HG03108 (cell line): ENCODE data around the gene ID2.

Experiments used
- ATAC-seq: cut with Tn5 transposase; IDR thresholded peaks from one replicate; pipeline ENCODE4 v1.9.1; 2021; ENCODE audit warnings: moderate library complexity; ENCODE audit not compliant: unreplicated experiment

Gene ID2

GRCh38 chr2:8667896-8668512 is 13.9 kb upstream of the ID2 start:
- ATAC-seq, result no peak

- ATAC-seq, result no peak
Measured at GRCh38 chr2:8669157-8669817, 12.6 kb upstream of the ID2 start.

- no peak for ATAC-seq
Measured at GRCh38 chr2:8670580-8670979, 11.3 kb upstream of the ID2 start.

GRCh38 chr2:8671176-8671575 is 10.7 kb upstream of the ID2 start:
- no peak for ATAC-seq

- no peak for ATAC-seq
Measured at GRCh38 chr2:8671802-8672201, 10.1 kb upstream of the ID2 start.

DNA sequence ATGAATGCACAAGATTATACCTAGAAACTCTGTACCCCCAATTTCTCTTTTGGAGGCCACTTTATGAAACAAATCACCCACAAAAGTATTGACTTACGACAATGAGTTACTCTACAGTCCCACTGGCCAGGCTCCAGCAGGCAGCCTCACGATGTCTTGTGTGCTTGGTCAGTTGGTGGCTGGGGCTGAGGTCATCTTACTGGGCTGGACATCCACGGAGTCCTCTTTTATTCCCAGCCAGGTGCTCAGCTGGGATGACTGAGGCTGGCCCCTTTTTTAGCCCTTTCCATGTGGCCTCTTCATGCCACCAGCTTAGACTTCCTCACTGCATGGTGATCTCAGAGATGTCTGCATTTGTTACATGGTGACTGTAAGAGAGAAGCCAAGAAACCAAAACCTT is 8.9 kb upstream of the ID2 start:
- ATAC-seq, result no peak

GRCh38 chr2:8673381-8673780 is 8.5 kb upstream of the ID2 start:
- no peak for ATAC-seq

- no peak for ATAC-seq
Measured at GRCh38 chr2:8674420-8675009, 7.3 kb upstream of the ID2 start.

DNA sequence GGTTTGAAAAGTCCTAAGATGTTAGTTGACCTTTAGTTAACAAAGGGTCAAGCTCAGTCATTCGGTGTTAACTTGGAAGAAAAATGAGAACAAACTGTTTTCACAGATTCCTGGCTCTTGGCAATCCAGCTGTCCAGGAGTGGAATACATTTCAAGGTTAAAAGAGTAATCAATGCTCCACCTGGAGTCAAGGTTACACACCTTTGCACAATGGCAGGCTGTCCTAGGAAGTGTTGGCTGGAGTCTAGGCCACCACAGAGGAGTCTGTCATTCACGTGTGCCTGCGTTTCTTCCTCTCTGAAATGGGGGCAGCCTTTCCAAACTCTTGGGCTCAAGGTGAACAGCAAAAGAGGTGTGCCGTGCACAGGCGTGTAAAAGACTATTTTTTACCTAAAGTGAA is 6.3 kb upstream of the ID2 start:
- no peak for ATAC-seq

- no peak for ATAC-seq
Measured at GRCh38 chr2:8676191-8676920, 5.5 kb upstream of the ID2 start.

- ATAC-seq, result no peak
Measured at GRCh38 chr2:8676921-8677645, 4.8 kb upstream of the ID2 start.

- no peak for ATAC-seq
Measured at GRCh38 chr2:8677646-8678592, 3.9 kb upstream of the ID2 start.

GRCh38 chr2:8678731-8679566 is 2.9 kb upstream of the ID2 start:
- ATAC-seq, result peak; percentile 54

GRCh38 chr2:8679567-8679826 is 2.4 kb upstream of the ID2 start:
- no peak for ATAC-seq

- ATAC-seq, result no peak
Measured at GRCh38 chr2:8679827-8680731, 1.8 kb upstream of the ID2 start.

DNA sequence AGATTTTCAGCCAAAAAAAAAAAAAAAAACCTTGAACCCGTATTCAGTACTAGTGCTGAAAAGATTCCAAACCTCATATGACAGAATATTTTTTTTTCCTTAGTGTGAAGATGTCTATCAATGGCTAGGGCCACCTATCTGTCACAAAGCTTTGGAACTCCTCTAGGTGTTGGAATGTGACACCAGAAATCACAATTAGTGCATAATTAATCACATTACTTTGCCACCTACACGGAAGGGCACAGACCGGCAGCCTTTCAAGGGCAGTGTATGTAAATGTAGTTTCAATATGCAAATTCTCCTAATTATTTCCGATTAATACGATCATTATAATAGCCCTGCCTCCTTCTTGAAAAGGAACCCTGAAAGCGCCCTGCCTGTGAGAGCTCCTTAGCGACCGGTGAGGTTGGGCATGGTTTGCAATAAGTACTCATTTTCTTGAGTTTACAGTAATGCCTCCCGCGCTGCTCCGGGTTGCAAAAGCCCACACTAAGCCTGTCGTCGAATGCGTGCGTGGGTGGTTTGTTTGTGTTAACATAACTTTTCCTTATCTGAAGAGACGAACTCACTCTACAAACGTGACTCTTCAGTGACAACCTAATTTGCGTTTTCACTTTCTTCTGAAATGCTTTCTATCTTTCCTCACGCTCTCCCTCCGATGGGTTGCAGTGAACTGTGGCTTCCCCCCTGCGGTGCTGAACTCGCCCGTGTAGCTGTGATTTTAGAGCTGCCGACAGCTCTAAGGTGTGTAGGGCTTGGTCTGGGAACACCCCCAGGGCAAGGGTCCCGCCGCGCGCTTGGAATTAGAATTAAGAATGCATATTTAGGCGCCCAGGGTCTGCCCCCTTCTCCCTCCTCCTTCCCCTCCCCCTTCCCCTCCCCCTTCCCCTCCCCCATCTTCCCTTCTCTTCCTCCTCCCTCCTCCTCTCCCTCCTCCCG is 765 bp upstream of the ID2 start:
- ATAC-seq, result no peak
